GM12878 (cell line): ENCODE measurements around the gene SEMA4D. TPM values are rescaled to one million over a fixed set of nuclear protein-coding genes. Genes with fewer than 3 reads are reported as not detected.

Experiments used
- ASH2L ChIP-seq: fragments of 300-600, 200-600 bp; sonication (generic); IDR thresholded peaks from 2 replicates; pipeline ENCODE4 v1.6.1; 2017; ENCODE audit warnings: low read depth, mild to moderate bottlenecking, borderline replicate concordance
- BCL3 ChIP-seq: IDR thresholded peaks from 2 replicates; pipeline ENCODE4 v1.6.1; 2011; ENCODE audit warnings: borderline replicate concordance, low read depth, mild to moderate bottlenecking, moderate library complexity, low read length; ENCODE audit not compliant: insufficient read depth, poor library complexity, severe bottlenecking
- CREM ChIP-seq: IDR thresholded peaks from 2 replicates; pipeline ENCODE4 v1.6.1; 2014; ENCODE audit warnings: antibody characterized with exemption, low read depth
- CTCF ChIP-seq, 3 experiments: IDR thresholded peaks in 2 of 3; conservative IDR thresholded peaks in 1 of 3; 2 replicates each; pipeline ENCODE4 v1.5.1; 2011; ENCODE audit warnings: low read depth in 3 of 3, low read length in 3 of 3, mild to moderate bottlenecking in 3 of 3, control low read depth in 2 of 3, moderate library complexity in 2 of 3, inconsistent platforms in 1 of 3, mixed read lengths in 1 of 3; ENCODE audit not compliant: control insufficient read depth in 2 of 3, insufficient read depth in 1 of 3; ENCODE audit errors: extremely low read depth in 1 of 3
- HSF1 ChIP-seq: fragments of 150-350 bp; IDR thresholded peaks from 2 replicates; pipeline ENCODE4 v1.6.1; 2014; ENCODE audit warnings: mild to moderate bottlenecking, low read depth, low read length
- IRF5 ChIP-seq: fragments of 450-650 bp; IDR thresholded peaks from 2 replicates; pipeline ENCODE4 v1.6.1; 2017; ENCODE audit warnings: borderline replicate concordance
- JUNB ChIP-seq: IDR thresholded peaks from 2 replicates; pipeline ENCODE4 v1.6.1; 2016; ENCODE audit warnings: antibody characterized with exemption, mild to moderate bottlenecking
- MEF2B ChIP-seq: fragments of 450-650 bp; IDR thresholded peaks from 2 replicates; pipeline ENCODE4 v1.6.1; 2018; ENCODE audit warnings: mild to moderate bottlenecking, moderate library complexity; ENCODE audit not compliant: partially characterized antibody, poor library complexity, severe bottlenecking
- MYB ChIP-seq: fragments of 150-350 bp; IDR thresholded peaks from 2 replicates; pipeline ENCODE4 v1.6.1; 2014; ENCODE audit warnings: mild to moderate bottlenecking, low read depth, low read length, borderline replicate concordance
- NBN ChIP-seq: fragments of 450-650 bp; IDR thresholded peaks from 2 replicates; pipeline ENCODE4 v1.6.1; 2016
- NFIC ChIP-seq: IDR thresholded peaks from 2 replicates; pipeline ENCODE4 v1.6.1; 2012; ENCODE audit warnings: low read depth, mild to moderate bottlenecking, inconsistent platforms, low read length, moderate library complexity
- PAX5 ChIP-seq: IDR thresholded peaks from 2 replicates; pipeline ENCODE4 v1.6.1; 2011; ENCODE audit warnings: low read depth, low read length, borderline replicate concordance
- PBX3 ChIP-seq: IDR thresholded peaks from 2 replicates; pipeline ENCODE4 v1.6.1; 2011; ENCODE audit warnings: mild to moderate bottlenecking, low read depth, low read length, moderate library complexity; ENCODE audit not compliant: insufficient replicate concordance
- PML ChIP-seq: IDR thresholded peaks from 2 replicates; pipeline ENCODE4 v1.6.1; 2012; ENCODE audit warnings: low read length, inconsistent platforms
- POLR2AphosphoS5 ChIP-seq: IDR thresholded peaks from 2 replicates; pipeline ENCODE4 v1.6.1; 2011; ENCODE audit warnings: mild to moderate bottlenecking, low read length, inconsistent platforms
- RAD51 ChIP-seq: fragments of 450-650 bp; IDR thresholded peaks from 2 replicates; pipeline ENCODE4 v1.6.1; 2016; ENCODE audit warnings: moderate library complexity, mild to moderate bottlenecking, inconsistent platforms
- SPI1 ChIP-seq: IDR thresholded peaks from 2 replicates; pipeline ENCODE4 v1.6.1; 2011; ENCODE audit warnings: low read depth, mild to moderate bottlenecking, low read length, moderate library complexity, borderline replicate concordance; ENCODE audit not compliant: insufficient read depth
- STAT1 ChIP-seq: fragments of 450-650 bp; conservative IDR thresholded peaks from 2 replicates; pipeline ENCODE4 v1.6.1; 2014; ENCODE audit warnings: antibody characterized with exemption, mild to moderate bottlenecking
- TAF1 ChIP-seq: IDR thresholded peaks from 2 replicates; pipeline ENCODE4 v1.6.1; 2011; ENCODE audit warnings: mild to moderate bottlenecking, low read depth, low read length, borderline replicate concordance
- ZZZ3 ChIP-seq: IDR thresholded peaks from 2 replicates; pipeline ENCODE4 v1.6.1; 2011; ENCODE audit warnings: low read depth; ENCODE audit not compliant: control insufficient read depth, insufficient read length
- polyA plus RNA-seq, 11 experiments: library from polyadenylated mRNA; depleted of rRNA in 4 of 11; unstranded in 6 of 11; stranded (reverse) in 5 of 11; fragments of >200 nt; fragmentation: Nextera tagmentation in 4 of 11; fragmentation: Illumina TruSeq in 1 of 11; extraction: Ambion mirVana in 4 of 11; extraction: Trizol in 1 of 11; gene quantifications; 1 replicate in 1 of 11; 2 replicates in 10 of 11; pipeline versions ENCODE4 v1.2.1 to v1.2.3, GENCODE V29; 2011 to 2016; ENCODE audit warnings: inconsistent platforms in 2 of 11, missing spikeins in 2 of 11, low read depth in 1 of 11
- total RNA-seq, 4 experiments: library from RNA; depleted of rRNA in 3 of 4; stranded (reverse); fragments of >200 nt in 3 of 4; fragmentation: Illumina TruSeq in 1 of 4; extraction: Trizol in 1 of 4; gene quantifications; 2 replicates each; pipeline versions ENCODE4 v1.2.1 to v1.2.3, GENCODE V29; 2013 to 2021

The SEMA4D gene
- total and polyA plus RNA-seq, 10 of the 15 experiments (the other 5 are each of a cell fraction or from before 2014, with no cell fraction given) = 15.1 to 136 (median 39.6) TPM

- TF ChIP-seq CREM (0 out of 2 replicates have a peak, but pooled peaks have one; percentile 32), BCL3 (no peak), SPI1 (0 out of 2 replicates have a peak, but pooled peaks have one; percentile 1), NFIC (no peak), HSF1 (no peak), TAF1 (no peak), NBN (no peak), STAT1 (no peak), JUNB (no peak), ZZZ3 (no peak), POLR2AphosphoS5 (no peak), PAX5 (no peak), CTCF (IDR thresholded peaks at IDR 0.05 in 2 of 3, conservative IDR thresholded peaks at IDR 0.05 in 1 of 3; ENCODE audit: control insufficient read depth in 2 of 3, extremely low read depth in 1 of 3, insufficient read depth in 1 of 3, low read depth in 3 of 3, low read length in 3 of 3) (no peak), MYB (no peak), ASH2L (no peak), PBX3 (no peak), IRF5 (no peak), MEF2B (peak; percentile 33), PML (no peak), RAD51 (no peak)
These were observed 1.1 kb upstream of the SEMA4D start (continued) for GRCh38 chr9:89498852-89499480.
